Body of pancreas (tissue), 4 donors: ENCODE results near the gene TCTN3. TPM values are rescaled to one million over a fixed set of nuclear protein-coding genes. Genes with fewer than 3 reads are reported as not detected.
A peak's percentile ranks its signal among the peaks of the same experiment; 100 is the strongest.

ENCODE experiments used
- ATAC-seq: fragments of 150-250 bp; one replicate; pipeline ENCODE4 v1.9.1; 2016
- DNase-seq, 4 donors: peaks; one replicate each; pipeline ENCODE4 v3.0.0-alpha.2; 2019
- H3K27ac ChIP-seq, 4 donors: fragments of 200-600 bp; sonication (generic); 1 replicate in 3 of 4; 2 replicates in 1 of 4; pipeline versions ENCODE4 v1.5.1 to v1.6.1; 2016 to 2019; ENCODE audit warnings: mild to moderate bottlenecking in 1 of 4, mixed read lengths in 1 of 4, moderate library complexity in 1 of 4
- H3K27me3 ChIP-seq, 2 donors: fragments of 200-600 bp; sonication (generic); one replicate each; pipeline ENCODE4 v1.6.0; 2016; ENCODE audit warnings: mild to moderate bottlenecking in 1 of 2
- H3K36me3 ChIP-seq, 2 donors: fragments of 200-600 bp; sonication (generic); replicated peaks in 1 of 2; 2 replicates each; pipeline ENCODE4 v1.5.1; 2016; ENCODE audit warnings: low read depth in 2 of 2; ENCODE audit not compliant: insufficient read depth in 1 of 2
- H3K4me1 ChIP-seq: fragments of 200-600 bp; sonication (generic); one replicate; pipeline ENCODE4 v1.6.0; 2016
- H3K4me3 ChIP-seq, 2 donors: fragments of 200-600 bp; sonication (generic); 1 replicate in 1 of 2; 2 replicates in 1 of 2; pipeline ENCODE4 v1.5.1; 2016 to 2019
- H3K9me3 ChIP-seq, 3 donors: fragments of 200-600 bp; sonication (generic); 1 replicate in 2 of 3; 2 replicates in 1 of 3; pipeline ENCODE4 v1.5.1; 2016
- POLR2A ChIP-seq, 3 donors: fragments of 450-650 bp; IDR thresholded peaks; one replicate each; pipeline ENCODE4 v1.6.1; 2016; ENCODE audit warnings: antibody characterized with exemption in 3 of 3, mild to moderate bottlenecking in 2 of 3
- WGBS, 2 donors: methylation state at CpG; one replicate each; pipeline ENCODE4 v1.1.5; 2017; 5-methylcytosine and 5-hydroxymethylcytosine counted together
- intact Hi-C: fragments of 100-400 bp; cut with DNase I; formaldehyde crosslinking; loops from one replicate; pipeline ENCODE4 v1.15.1; 2023
- total RNA-seq, 2 donors: library from RNA; depleted of rRNA; stranded (reverse); fragments of >200 nt; gene quantifications; one replicate each; pipeline ENCODE4 v1.1.0, GENCODE V29; 2016
- TF ChIP-seq, protein P1 (sequence below), 7 experiments: fragments of 450-650 bp in 4 of 7; fragments of 200-600 bp in 3 of 7; sonication (generic) in 3 of 7; IDR thresholded peaks; one replicate each; pipeline ENCODE4 v1.5.1; 2016 to 2019; ENCODE audit warnings: antibody characterized with exemption in 7 of 7

Gene TCTN3
- total RNA-seq, 2 donors from 2014 or later, result 12.9 to 17.6 TPM

GRCh38 chr10:95663496-95663895 lies 30.2 kb downstream of the TCTN3 start:
- no peaks in the 10 kb centered on the region for H3K27me3 ChIP-seq
- no peak for TF ChIP-seq POLR2A (IDR thresholded peaks at IDR 0.05)
- TF ChIP-seq, protein P1, sequence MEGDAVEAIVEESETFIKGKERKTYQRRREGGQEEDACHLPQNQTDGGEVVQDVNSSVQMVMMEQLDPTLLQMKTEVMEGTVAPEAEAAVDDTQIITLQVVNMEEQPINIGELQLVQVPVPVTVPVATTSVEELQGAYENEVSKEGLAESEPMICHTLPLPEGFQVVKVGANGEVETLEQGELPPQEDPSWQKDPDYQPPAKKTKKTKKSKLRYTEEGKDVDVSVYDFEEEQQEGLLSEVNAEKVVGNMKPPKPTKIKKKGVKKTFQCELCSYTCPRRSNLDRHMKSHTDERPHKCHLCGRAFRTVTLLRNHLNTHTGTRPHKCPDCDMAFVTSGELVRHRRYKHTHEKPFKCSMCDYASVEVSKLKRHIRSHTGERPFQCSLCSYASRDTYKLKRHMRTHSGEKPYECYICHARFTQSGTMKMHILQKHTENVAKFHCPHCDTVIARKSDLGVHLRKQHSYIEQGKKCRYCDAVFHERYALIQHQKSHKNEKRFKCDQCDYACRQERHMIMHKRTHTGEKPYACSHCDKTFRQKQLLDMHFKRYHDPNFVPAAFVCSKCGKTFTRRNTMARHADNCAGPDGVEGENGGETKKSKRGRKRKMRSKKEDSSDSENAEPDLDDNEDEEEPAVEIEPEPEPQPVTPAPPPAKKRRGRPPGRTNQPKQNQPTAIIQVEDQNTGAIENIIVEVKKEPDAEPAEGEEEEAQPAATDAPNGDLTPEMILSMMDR (IDR thresholded peaks at IDR 0.05), result no peak
- no peak overlapping the region for H3K27ac ChIP-seq
- intact Hi-C loops, result no loop called here
- no peaks in the 10 kb centered on the region for H3K36me3 ChIP-seq
- DNase-seq, result no peak
- no peak overlapping the region for H3K4me3 ChIP-seq
- WGBS, 2 donors, result 36 to 44% methylated on average over 1 of the region's 1 CpG
- H3K4me1 ChIP-seq, result no peaks in the 10 kb centered on the region
- no peaks in the 10 kb centered on the region for H3K9me3 ChIP-seq
- no peak for ATAC-seq

DNA sequence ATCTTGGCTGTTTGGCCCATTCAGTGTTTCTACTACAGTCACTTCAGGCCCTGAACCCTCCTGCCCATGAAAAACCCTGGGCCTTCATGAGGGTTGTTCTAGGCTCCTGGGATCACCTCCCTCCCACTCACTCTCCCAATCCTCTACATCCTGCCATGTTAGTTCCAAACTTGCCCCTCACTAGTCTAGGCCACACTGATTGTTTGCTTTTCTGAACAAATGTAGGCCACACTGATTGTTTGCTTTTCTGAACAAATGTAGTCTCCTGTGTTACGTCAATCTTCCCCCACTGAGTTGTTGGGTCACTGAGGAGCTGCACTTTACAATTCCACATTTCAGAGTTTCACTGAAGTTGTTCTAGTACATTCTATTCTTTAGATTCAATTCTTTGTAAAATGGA lies 31.9 kb downstream of the TCTN3 start:
- no peaks in the 10 kb centered on the region for H3K9me3 ChIP-seq
- peak overlapping the region in 1 of 4 donors; percentile 6 for H3K27ac ChIP-seq
- H3K36me3 ChIP-seq, result no peaks in the 10 kb centered on the region
- no peaks in the 10 kb centered on the region for H3K27me3 ChIP-seq
- TF ChIP-seq, protein P1 (IDR thresholded peaks at IDR 0.05), result no peak
- intact Hi-C loops, result no loop called here
- no peak for ATAC-seq
- DNase-seq, result no peak
- no peak overlapping the region for H3K4me3 ChIP-seq
- no peaks in the 10 kb centered on the region for H3K4me1 ChIP-seq
- 30 to 36% methylated on average over 1 of the region's 1 CpG for WGBS, 2 donors

DNA sequence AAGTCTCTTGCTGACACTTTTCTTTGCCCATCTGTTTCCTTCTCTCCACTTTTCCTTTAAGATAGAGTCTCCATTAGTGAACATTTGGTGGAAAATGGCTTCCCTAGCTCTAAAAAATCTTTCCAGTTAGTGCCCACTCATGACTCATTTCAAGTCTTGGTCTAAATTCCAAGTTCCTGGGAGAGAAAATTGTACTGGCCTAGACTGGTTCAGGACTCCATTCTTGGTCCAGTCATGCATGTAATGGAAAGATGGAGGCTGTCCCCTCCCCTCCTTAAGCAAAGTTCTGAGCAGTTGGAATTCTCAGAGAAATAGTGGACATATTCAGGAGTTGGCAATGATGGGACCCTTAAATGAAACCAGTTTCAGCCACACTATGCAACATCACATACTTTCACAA lies 33.4 kb downstream of the TCTN3 start:
- Histone ChIP-seq H3K36me3 (no peaks in the 10 kb centered on the region), H3K27me3 (no peaks in the 10 kb centered on the region), H3K9me3 (no peaks in the 10 kb centered on the region), H3K4me1 (no peaks in the 10 kb centered on the region), H3K4me3 (no peak overlapping the region), H3K27ac (no peak overlapping the region)
- intact Hi-C loops, result no loop called here
- TF ChIP-seq POLR2A (IDR thresholded peaks at IDR 0.05), result no peak
- no peak for ATAC-seq
- DNase-seq, result no peak

DNA sequence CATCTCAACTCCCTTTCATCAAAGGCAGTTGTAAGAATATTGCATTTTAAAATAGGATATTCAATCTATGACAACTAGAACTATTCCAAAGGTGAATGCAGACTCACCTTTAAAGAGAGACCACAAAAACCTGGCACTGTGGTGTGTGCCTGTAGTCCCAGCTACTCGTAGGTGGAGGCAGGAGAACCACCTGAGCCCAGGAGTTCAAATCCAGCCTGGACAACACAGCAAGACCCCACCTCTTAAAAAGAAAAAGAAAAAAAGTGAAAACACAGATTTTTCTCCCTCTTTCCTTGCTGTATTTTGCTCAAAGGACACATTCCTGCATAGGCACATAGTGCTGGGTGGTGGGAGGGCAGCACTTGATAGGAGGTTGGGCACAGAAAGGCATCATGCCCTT lies 36.5 kb downstream of the TCTN3 start:
- intact Hi-C loops, result no loop called here
- DNase-seq (no peak), ATAC-seq (no peak)
- peaks cover 13% of the 10 kb centered on the region for H3K4me1 ChIP-seq
- no peaks in the 10 kb centered on the region for H3K36me3 ChIP-seq
- peak overlapping the region in 3 of 4 donors; percentile 77 to 88 (median 84) for H3K27ac ChIP-seq
- H3K27me3 ChIP-seq, result no peaks in the 10 kb centered on the region
- 41 to 46% methylated on average over 1 of the region's 1 CpG for WGBS, 2 donors
- H3K9me3 ChIP-seq, result no peaks in the 10 kb centered on the region
- no peak for TF ChIP-seq POLR2A (IDR thresholded peaks at IDR 0.05)
- TF ChIP-seq, protein P1 (IDR thresholded peaks at IDR 0.05), result no peak
- no peak overlapping the region for H3K4me3 ChIP-seq

GRCh38 chr10:95656291-95657164 lies 37.2 kb downstream of the TCTN3 start, which contains the start of gene ALDH18A1:
ALDH18A1 (minus strand) TSS chr10:95656711; CDS start chr10:95653377, 3,334 bp downstream.
- WGBS, 2 donors, result 0% methylated on average over 43 to 74 of the region's 83 CpGs
- Histone ChIP-seq H3K4me3 (peak within 1 kb of the TSS; percentile 84 to 98), H3K27ac (peak within 1 kb of the TSS; percentile 77 to 90 (median 86)), H3K36me3 (no peaks in the 10 kb centered on the region), H3K9me3 (no peaks in the 10 kb centered on the region), H3K4me1 (peaks cover 13% of the 10 kb centered on the region), H3K27me3 (no peaks in the 10 kb centered on the region)
- intact Hi-C loops, result no loop called here
- DNase-seq (peak; percentile 95 to 96 (median 95)), ATAC-seq (peak; percentile 98)
- TF ChIP-seq, protein P1 (IDR thresholded peaks at IDR 0.05), result peak in 2 of 7 experiments; percentile 1 to 22
- TF ChIP-seq POLR2A (IDR thresholded peaks at IDR 0.05), result peak; percentile 50 to 74 (median 71)
